ENCODE data around the gene KIAA0586.
"Not testable (repeated sequence)": the region's sequence is repeated elsewhere in the genome, so short reads cannot be mapped to it uniquely, and the experiment has no call there.

KIAA0586 gene

GRCh38 chr14:58572863-58573262 lies 145.3 kb downstream of the KIAA0586 start:
- Histone ChIP-seq H3K36me3 (replicated peaks) (no peaks in the 10 kb centered on the region), H3K27ac (no peak overlapping the region), H3K4me3 (ENCODE audit: low read depth, low read length) (no peak overlapping the region), H3K27me3 (replicated peaks) (no peaks in the 10 kb centered on the region)
- TF ChIP-seq CTCF (IDR thresholded peaks at IDR 0.05; ENCODE audit: low read depth, low read length, missing control alignments): no peak
- DNase-seq: no peak
- in situ Hi-C loops (cut with HindIII; ENCODE audit: low pct_ligation_motif_present, low sequenced_read_pairs): no loop called here

GRCh38 chr14:58574623-58575022 lies 147.1 kb downstream of the KIAA0586 start:
- Histone ChIP-seq H3K4me3 (ENCODE audit: low read depth, low read length) (no peak overlapping the region), H3K27me3 (replicated peaks) (no peaks in the 10 kb centered on the region), H3K27ac (no peak overlapping the region), H3K36me3 (replicated peaks) (no peaks in the 10 kb centered on the region)
- no peak for DNase-seq
- in situ Hi-C loops (cut with HindIII; ENCODE audit: low pct_ligation_motif_present, low sequenced_read_pairs): no loop called here
- peak; percentile 46 for TF ChIP-seq CTCF (IDR thresholded peaks at IDR 0.05; ENCODE audit: low read depth, low read length, missing control alignments)

GRCh38 chr14:58575956-58576355 lies 148.4 kb downstream of the KIAA0586 start:
- H3K27ac ChIP-seq: no peak overlapping the region
- in situ Hi-C loops (cut with HindIII; ENCODE audit: low pct_ligation_motif_present, low sequenced_read_pairs): no loop called here
- no peaks in the 10 kb centered on the region for H3K27me3 ChIP-seq (replicated peaks)

GRCh38 chr14:58580035-58580434 lies 152.5 kb downstream of the KIAA0586 start:
- H3K27ac ChIP-seq; H3K4me3 ChIP-seq (ENCODE audit: low read depth, low read length); DNase-seq; H3K36me3 ChIP-seq (replicated peaks); H3K27me3 ChIP-seq (replicated peaks); in situ Hi-C loops (cut with HindIII; ENCODE audit: low pct_ligation_motif_present, low sequenced_read_pairs): not testable (repeated sequence)

More at GRCh38 chr14:58575956-58576355, 148.4 kb downstream of the KIAA0586 start:
- DNase-seq: no peak
- H3K36me3 ChIP-seq (replicated peaks): no peaks in the 10 kb centered on the region
- TF ChIP-seq CTCF (IDR thresholded peaks at IDR 0.05; ENCODE audit: low read depth, low read length, missing control alignments): no peak
- H3K4me3 ChIP-seq (ENCODE audit: low read depth, low read length): no peak overlapping the region

GRCh38 chr14:58581389-58581788 lies 153.9 kb downstream of the KIAA0586 start:
- H3K27ac ChIP-seq; H3K27me3 ChIP-seq (replicated peaks); DNase-seq; in situ Hi-C loops (cut with HindIII; ENCODE audit: low pct_ligation_motif_present, low sequenced_read_pairs); H3K4me3 ChIP-seq (ENCODE audit: low read depth, low read length); H3K36me3 ChIP-seq (replicated peaks): not testable (repeated sequence)

- TF ChIP-seq CTCF (IDR thresholded peaks at IDR 0.05; ENCODE audit: low read depth, low read length, missing control alignments): no peak
- in situ Hi-C loops (cut with HindIII; ENCODE audit: low pct_ligation_motif_present, low sequenced_read_pairs): no loop called here
- no peak overlapping the region for H3K27ac ChIP-seq
- no peaks in the 10 kb centered on the region for H3K27me3 ChIP-seq (replicated peaks)
- H3K4me3 ChIP-seq (ENCODE audit: low read depth, low read length): no peak overlapping the region
- DNase-seq: no peak
- H3K36me3 ChIP-seq (replicated peaks): no peaks in the 10 kb centered on the region
Observed at GRCh38 chr14:58584383-58584782, 156.9 kb downstream of the KIAA0586 start.

- DNase-seq: peak; percentile 71
- in situ Hi-C loops (cut with HindIII; ENCODE audit: low pct_ligation_motif_present, low sequenced_read_pairs): no loop called here
- no peak overlapping the region for H3K27ac ChIP-seq
- no peaks in the 10 kb centered on the region for H3K27me3 ChIP-seq (replicated peaks)
- H3K4me3 ChIP-seq (ENCODE audit: low read depth, low read length): no peak overlapping the region
- no peak for TF ChIP-seq CTCF (IDR thresholded peaks at IDR 0.05; ENCODE audit: low read depth, low read length, missing control alignments)
- H3K36me3 ChIP-seq (replicated peaks): no peaks in the 10 kb centered on the region
Observed at GRCh38 chr14:58587271-58587670, 159.8 kb downstream of the KIAA0586 start.

GRCh38 chr14:58588321-58588720 lies 160.8 kb downstream of the KIAA0586 start:
- DNase-seq; in situ Hi-C loops (cut with HindIII; ENCODE audit: low pct_ligation_motif_present, low sequenced_read_pairs); H3K36me3 ChIP-seq (replicated peaks): not testable (repeated sequence)

More at GRCh38 chr14:58588321-58588720, 160.8 kb downstream of the KIAA0586 start:
- not testable (repeated sequence) for H3K27ac ChIP-seq; H3K4me3 ChIP-seq (ENCODE audit: low read depth, low read length); H3K27me3 ChIP-seq (replicated peaks)
